ENCODE results near the gene NTM.
"Not testable (repeated sequence)": the region's sequence is repeated elsewhere in the genome, so short reads cannot be mapped to it uniquely, and the experiment has no call there.

NTM gene

GRCh38 chr11:131370090-131370751 lies at the start of gene NTM:
Gene NTM (plus strand): TSS chr11:131370615.
- no peak within 1 kb of the TSS for H3K4me3 Mint-ChIP-seq
- no peak within 1 kb of the TSS for H3K27ac Mint-ChIP-seq
- no peaks in the 10 kb centered on the region for H3K4me1 Mint-ChIP-seq (ENCODE audit: low read depth)
- peaks cover 11% of the 10 kb centered on the region for H3K27me3 Mint-ChIP-seq
- no peaks in the 10 kb centered on the region for H3K9me3 Mint-ChIP-seq
- no peaks in the 10 kb centered on the region for H3K36me3 Mint-ChIP-seq (ENCODE audit: low read depth)

- no peak overlapping the region for H3K27ac Mint-ChIP-seq
- H3K36me3 Mint-ChIP-seq (ENCODE audit: low read depth): no peaks in the 10 kb centered on the region
- H3K4me1 Mint-ChIP-seq (ENCODE audit: low read depth): no peaks in the 10 kb centered on the region
- peaks cover 4% of the 10 kb centered on the region for H3K9me3 Mint-ChIP-seq
- H3K4me3 Mint-ChIP-seq: no peak overlapping the region
- no peaks in the 10 kb centered on the region for H3K27me3 Mint-ChIP-seq
Measured at GRCh38 chr11:131324921-131325570, 45.4 kb upstream of the NTM start.

- Mint-ChIP-seq H3K36me3 (ENCODE audit: low read depth) (no peaks in the 10 kb centered on the region), H3K9me3 (peaks cover 4% of the 10 kb centered on the region), H3K4me1 (ENCODE audit: low read depth) (no peaks in the 10 kb centered on the region)
Measured at GRCh38 chr11:131326829-131327228, 43.6 kb upstream of the NTM start.

GRCh38 chr11:131327421-131327820 lies 43.0 kb upstream of the NTM start:
- no peaks in the 10 kb centered on the region for H3K36me3 Mint-ChIP-seq (ENCODE audit: low read depth)
- no peak overlapping the region for H3K27ac Mint-ChIP-seq
- peaks cover 4% of the 10 kb centered on the region for H3K9me3 Mint-ChIP-seq
- H3K4me1 Mint-ChIP-seq (ENCODE audit: low read depth): no peaks in the 10 kb centered on the region
- no peaks in the 10 kb centered on the region for H3K27me3 Mint-ChIP-seq
- H3K4me3 Mint-ChIP-seq: no peak overlapping the region

More at GRCh38 chr11:131326829-131327228, 43.6 kb upstream of the NTM start:
- H3K27me3 Mint-ChIP-seq: no peaks in the 10 kb centered on the region
- no peak overlapping the region for H3K27ac Mint-ChIP-seq
- H3K4me3 Mint-ChIP-seq: no peak overlapping the region

GRCh38 chr11:131328843-131329242 lies 41.6 kb upstream of the NTM start:
- Mint-ChIP-seq H3K27ac (no peak overlapping the region), H3K4me3 (no peak overlapping the region), H3K4me1 (ENCODE audit: low read depth) (no peaks in the 10 kb centered on the region), H3K36me3 (ENCODE audit: low read depth) (no peaks in the 10 kb centered on the region), H3K9me3 (peaks cover 4% of the 10 kb centered on the region), H3K27me3 (no peaks in the 10 kb centered on the region)

- no peaks in the 10 kb centered on the region for H3K27me3 Mint-ChIP-seq
- H3K36me3 Mint-ChIP-seq (ENCODE audit: low read depth): no peaks in the 10 kb centered on the region
- no peaks in the 10 kb centered on the region for H3K4me1 Mint-ChIP-seq (ENCODE audit: low read depth)
- no peak overlapping the region for H3K4me3 Mint-ChIP-seq
- peaks cover 4% of the 10 kb centered on the region for H3K9me3 Mint-ChIP-seq
- no peak overlapping the region for H3K27ac Mint-ChIP-seq
Measured at GRCh38 chr11:131331010-131331409, 39.4 kb upstream of the NTM start.

- H3K9me3 Mint-ChIP-seq: peaks cover 4% of the 10 kb centered on the region
- no peaks in the 10 kb centered on the region for H3K27me3 Mint-ChIP-seq
- no peak overlapping the region for H3K27ac Mint-ChIP-seq
- H3K4me1 Mint-ChIP-seq (ENCODE audit: low read depth): no peaks in the 10 kb centered on the region
- no peak overlapping the region for H3K4me3 Mint-ChIP-seq
- H3K36me3 Mint-ChIP-seq (ENCODE audit: low read depth): no peaks in the 10 kb centered on the region
Measured at GRCh38 chr11:131331546-131331945, 38.9 kb upstream of the NTM start.

GRCh38 chr11:131334601-131335000 lies 35.8 kb upstream of the NTM start:
- H3K4me3 Mint-ChIP-seq: no peak overlapping the region
- H3K36me3 Mint-ChIP-seq (ENCODE audit: low read depth): no peaks in the 10 kb centered on the region
- H3K9me3 Mint-ChIP-seq: no peaks in the 10 kb centered on the region
- no peak overlapping the region for H3K27ac Mint-ChIP-seq
- no peaks in the 10 kb centered on the region for H3K4me1 Mint-ChIP-seq (ENCODE audit: low read depth)
- no peaks in the 10 kb centered on the region for H3K27me3 Mint-ChIP-seq

- not testable (repeated sequence) for H3K36me3 Mint-ChIP-seq (ENCODE audit: low read depth); H3K9me3 Mint-ChIP-seq; H3K4me3 Mint-ChIP-seq; H3K27me3 Mint-ChIP-seq; H3K4me1 Mint-ChIP-seq (ENCODE audit: low read depth); H3K27ac Mint-ChIP-seq
Measured at GRCh38 chr11:131341900-131342299, 28.5 kb upstream of the NTM start.

GRCh38 chr11:131342442-131342841 lies 28.0 kb upstream of the NTM start:
- not testable (repeated sequence) for H3K27ac Mint-ChIP-seq; H3K27me3 Mint-ChIP-seq; H3K9me3 Mint-ChIP-seq; H3K4me3 Mint-ChIP-seq; H3K4me1 Mint-ChIP-seq (ENCODE audit: low read depth); H3K36me3 Mint-ChIP-seq (ENCODE audit: low read depth)

GRCh38 chr11:131345406-131345805 lies 25.0 kb upstream of the NTM start:
- H3K36me3 Mint-ChIP-seq (ENCODE audit: low read depth): no peaks in the 10 kb centered on the region
- no peaks in the 10 kb centered on the region for H3K27me3 Mint-ChIP-seq
- no peak overlapping the region for H3K4me3 Mint-ChIP-seq
- no peaks in the 10 kb centered on the region for H3K4me1 Mint-ChIP-seq (ENCODE audit: low read depth)
- H3K9me3 Mint-ChIP-seq: no peaks in the 10 kb centered on the region
- H3K27ac Mint-ChIP-seq: no peak overlapping the region

- no peaks in the 10 kb centered on the region for H3K36me3 Mint-ChIP-seq (ENCODE audit: low read depth)
- no peaks in the 10 kb centered on the region for H3K27me3 Mint-ChIP-seq
- no peaks in the 10 kb centered on the region for H3K4me1 Mint-ChIP-seq (ENCODE audit: low read depth)
- no peak overlapping the region for H3K27ac Mint-ChIP-seq
- peaks cover 4% of the 10 kb centered on the region for H3K9me3 Mint-ChIP-seq
- H3K4me3 Mint-ChIP-seq: no peak overlapping the region
Measured at GRCh38 chr11:131349368-131350086, 20.9 kb upstream of the NTM start.

GRCh38 chr11:131350872-131351271 lies 19.5 kb upstream of the NTM start:
- no peak overlapping the region for H3K4me3 Mint-ChIP-seq
- peaks cover 4% of the 10 kb centered on the region for H3K9me3 Mint-ChIP-seq
- H3K36me3 Mint-ChIP-seq (ENCODE audit: low read depth): no peaks in the 10 kb centered on the region

GRCh38 chr11:131351848-131352247 lies 18.6 kb upstream of the NTM start:
- Mint-ChIP-seq H3K36me3 (ENCODE audit: low read depth) (no peaks in the 10 kb centered on the region), H3K27ac (no peak overlapping the region), H3K9me3 (peaks cover 4% of the 10 kb centered on the region), H3K4me1 (ENCODE audit: low read depth) (no peaks in the 10 kb centered on the region), H3K4me3 (no peak overlapping the region), H3K27me3 (no peaks in the 10 kb centered on the region)

More at GRCh38 chr11:131350872-131351271, 19.5 kb upstream of the NTM start:
- H3K27ac Mint-ChIP-seq: no peak overlapping the region
- no peaks in the 10 kb centered on the region for H3K27me3 Mint-ChIP-seq
- no peaks in the 10 kb centered on the region for H3K4me1 Mint-ChIP-seq (ENCODE audit: low read depth)

- no peak overlapping the region for H3K4me3 Mint-ChIP-seq
- no peaks in the 10 kb centered on the region for H3K36me3 Mint-ChIP-seq (ENCODE audit: low read depth)
- no peaks in the 10 kb centered on the region for H3K27me3 Mint-ChIP-seq
- H3K27ac Mint-ChIP-seq: no peak overlapping the region
- H3K9me3 Mint-ChIP-seq: peaks cover 4% of the 10 kb centered on the region
- no peaks in the 10 kb centered on the region for H3K4me1 Mint-ChIP-seq (ENCODE audit: low read depth)
Measured at GRCh38 chr11:131353766-131354165, 16.6 kb upstream of the NTM start.
